ENCODE data around the gene TCF20. TPM values are rescaled to one million over a fixed set of nuclear protein-coding genes. Genes with fewer than 3 reads are reported as not detected.
A peak's percentile ranks its signal among the peaks of the same experiment; 100 is the strongest.

TCF20 gene
- total RNA-seq, 1 donor from 2014 or later = 20.3 TPM

DNA sequence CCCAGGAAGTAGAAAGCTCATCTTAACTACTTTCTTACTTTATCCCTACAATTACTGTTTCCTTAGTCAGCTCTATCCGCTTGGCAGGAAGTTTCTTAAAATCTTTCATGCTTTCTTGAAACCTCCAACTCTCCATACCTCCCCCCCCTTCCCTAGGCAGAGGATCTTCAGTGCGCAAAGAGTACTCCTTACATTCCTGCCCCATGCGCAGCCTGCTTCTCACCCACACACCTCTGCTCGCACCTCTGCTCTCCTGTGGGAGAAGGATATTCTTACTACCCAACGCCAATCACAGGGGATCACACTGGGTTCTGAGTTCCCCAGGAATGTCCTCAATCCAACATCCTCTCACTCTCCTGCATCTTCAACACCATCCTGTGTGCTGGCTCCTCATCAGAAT lies 12.3 kb downstream of the TCF20 start:
- DNase-seq = no peak

DNA sequence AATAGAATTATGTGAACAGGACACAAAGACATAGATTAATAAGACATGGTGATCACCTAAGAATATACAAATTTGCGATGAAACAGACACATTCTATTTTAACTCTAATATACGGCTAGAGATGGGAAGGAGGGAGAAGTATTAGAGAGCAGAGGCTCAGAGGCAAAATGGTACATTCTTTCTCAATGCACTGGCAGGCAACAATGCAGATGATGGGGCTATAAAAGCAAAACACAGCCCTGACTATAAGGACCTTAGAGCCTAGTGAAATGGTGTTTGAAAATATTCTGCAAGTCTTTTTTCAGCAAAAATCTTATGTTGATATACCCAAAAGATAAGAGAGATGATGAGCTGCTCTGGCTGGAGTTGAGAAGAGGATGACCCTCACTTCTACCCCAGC lies 13.1 kb downstream of the TCF20 start:
- DNase-seq = no peak

DNA sequence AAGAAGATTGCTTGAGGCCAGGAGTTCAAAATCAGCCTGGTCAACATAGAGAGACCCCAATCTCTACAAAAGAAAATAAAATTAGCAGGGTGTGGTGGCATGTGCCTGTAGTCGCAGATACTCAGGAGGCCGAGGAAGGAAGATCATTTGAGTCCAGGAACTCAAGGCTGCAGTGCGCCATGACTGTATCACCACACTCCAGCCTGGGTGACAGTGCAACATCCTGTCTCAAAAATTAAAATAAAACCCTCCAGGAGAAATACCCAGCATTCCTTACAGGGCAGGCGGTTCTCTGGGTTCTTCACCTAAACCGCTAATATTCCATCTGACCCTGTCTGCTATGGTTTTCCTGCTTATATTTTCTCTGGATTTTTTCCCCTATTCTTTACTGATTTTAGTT lies 13.5 kb downstream of the TCF20 start:
- no peak for DNase-seq

DNA sequence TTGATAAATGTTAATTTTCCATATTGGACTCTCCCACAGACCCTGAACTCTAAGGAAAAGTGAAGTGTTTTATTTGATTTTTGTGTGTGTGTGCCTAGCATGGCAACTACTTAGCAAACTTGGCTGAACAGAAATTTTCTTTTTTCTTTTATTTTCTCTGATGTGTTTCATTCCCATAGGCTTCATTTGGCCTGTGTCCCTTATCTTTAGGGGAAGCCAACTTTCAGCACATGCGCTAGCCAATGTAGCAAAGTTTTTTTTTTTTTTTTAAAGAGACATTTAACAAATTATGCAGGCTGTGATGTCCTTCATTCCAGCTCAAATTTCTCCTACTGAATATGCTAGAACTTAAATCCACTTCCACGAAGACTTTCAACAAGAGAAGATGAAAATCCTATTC lies 14.2 kb downstream of the TCF20 start:
- DNase-seq = no peak

DNA sequence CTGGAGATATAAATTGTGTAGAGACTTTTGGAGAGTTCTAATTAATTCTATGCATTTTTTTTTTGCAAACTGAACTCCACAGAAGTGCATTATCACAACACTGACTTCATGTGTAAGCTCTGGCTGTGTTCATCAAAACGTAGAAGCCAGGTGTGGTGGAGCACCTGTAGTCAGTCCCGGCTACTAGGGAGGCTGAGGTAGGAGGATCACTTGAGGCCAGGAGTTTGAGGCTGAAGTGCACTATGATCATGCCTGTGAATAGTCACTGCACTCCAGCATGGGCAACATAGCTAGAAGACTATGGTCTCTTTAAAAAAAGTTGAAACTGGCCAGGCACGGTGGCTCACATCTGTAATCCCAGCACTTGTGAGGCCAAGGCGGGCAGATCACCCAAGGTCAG lies 20.6 kb downstream of the TCF20 start:
- DNase-seq = no peak

DNA sequence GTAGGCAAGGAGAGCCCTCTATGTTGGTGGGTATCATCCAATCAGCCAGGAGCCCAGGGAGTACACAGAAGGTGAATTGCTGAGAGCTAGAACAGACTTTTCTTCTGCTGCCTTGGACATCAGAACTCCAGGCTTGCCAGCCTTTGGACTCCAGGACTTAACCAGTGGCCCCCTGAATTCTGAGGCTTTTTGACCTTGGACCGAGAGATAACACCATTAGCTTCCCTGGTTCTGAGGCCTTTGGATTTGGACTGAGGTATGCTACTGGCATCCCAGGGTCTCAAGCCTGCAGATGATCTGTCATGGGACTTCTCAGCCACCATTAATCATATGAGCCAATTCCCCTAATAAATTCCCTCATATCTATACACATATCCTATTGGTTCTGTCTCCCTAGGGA lies 21.5 kb downstream of the TCF20 start:
- DNase-seq = no peak

DNA sequence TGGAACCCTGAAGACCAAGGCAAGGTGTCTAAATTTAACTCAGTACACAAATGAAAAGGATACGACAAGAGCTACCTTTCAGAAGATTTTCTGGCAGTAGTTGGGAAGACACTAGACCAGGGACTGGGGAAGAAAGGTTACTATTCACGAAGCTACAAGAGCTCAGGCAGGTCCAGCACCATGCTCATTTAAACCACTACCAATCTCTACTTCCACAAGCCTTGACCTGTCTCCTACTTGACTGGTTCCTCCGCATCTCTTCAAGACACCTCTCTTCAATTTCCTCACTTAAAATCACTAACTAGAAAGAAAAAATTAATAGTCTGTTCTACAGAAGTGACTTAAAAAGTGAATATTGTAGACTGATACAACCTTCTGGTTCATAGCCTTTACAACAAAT lies 22.9 kb downstream of the TCF20 start:
- DNase-seq = no peak

DNA sequence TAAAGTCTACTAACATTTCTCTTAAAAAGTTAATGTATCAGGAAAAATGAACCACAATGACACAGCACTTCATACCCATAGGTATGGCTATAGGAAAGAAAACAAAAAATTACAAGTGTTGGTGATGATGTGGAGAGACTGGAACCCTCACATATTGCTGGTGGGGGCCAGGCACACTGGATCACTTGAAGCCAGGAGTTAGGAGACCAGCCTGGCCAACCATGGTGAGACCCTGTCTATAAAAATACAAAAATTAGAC lies 26.7 kb downstream of the TCF20 start:
- no peak for DNase-seq

DNA sequence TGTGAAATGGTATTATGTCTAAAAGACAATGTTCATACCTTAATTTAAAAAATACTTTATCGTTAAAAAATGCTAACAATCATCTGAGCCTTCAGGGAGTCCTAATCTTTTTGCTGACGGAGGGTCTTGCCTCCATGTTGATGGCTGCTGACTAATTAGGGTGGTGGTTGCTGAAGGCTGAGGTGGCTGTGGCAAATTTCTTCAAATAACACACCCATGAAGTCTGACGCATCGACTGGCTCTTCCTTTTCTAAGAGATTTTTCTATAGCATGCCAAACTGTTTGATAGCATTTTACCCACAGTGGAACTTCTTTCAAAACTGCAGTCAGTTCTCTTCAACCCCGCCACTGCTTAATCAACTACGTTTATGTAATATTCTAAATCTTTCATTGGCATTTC lies 33.6 kb downstream of the TCF20 start:
- no peak for DNase-seq

DNA sequence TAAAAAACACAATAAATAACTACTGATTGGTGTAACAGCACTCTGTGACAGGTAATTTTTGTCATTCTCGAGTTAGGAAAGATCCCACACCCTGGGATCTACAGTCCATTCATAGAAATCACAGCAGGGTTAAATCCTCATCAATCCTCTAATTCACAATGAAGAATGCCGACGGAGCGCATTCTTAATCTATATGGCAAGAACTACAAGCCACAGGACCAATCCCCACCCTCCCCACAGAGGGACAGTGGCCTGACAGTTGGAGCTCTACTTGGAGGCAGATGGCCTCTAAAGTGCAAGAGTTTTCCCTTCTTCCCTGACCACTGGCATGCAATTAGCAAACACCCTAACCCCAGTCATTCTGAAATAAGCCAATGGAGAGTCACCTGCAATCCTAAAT lies 34.2 kb downstream of the TCF20 start:
- no peak for DNase-seq

DNA sequence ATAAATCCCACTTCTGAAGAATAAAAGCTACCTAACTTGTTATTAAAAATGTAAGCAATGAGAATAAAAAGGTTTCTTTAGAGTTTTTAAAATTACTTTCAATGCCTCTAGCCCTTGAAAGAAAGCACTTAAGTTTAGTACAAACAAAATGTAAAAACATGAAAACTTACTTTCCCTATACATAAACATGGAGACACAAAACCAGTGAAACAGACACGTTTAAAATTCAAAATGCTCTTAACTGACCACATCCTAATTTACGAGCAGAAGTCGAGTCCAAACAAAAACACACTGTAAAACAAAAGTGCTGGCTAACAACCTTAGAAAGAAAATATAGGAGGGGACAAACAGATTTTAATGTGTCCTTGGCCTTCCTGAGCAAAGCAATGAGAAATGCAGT lies 36.6 kb downstream of the TCF20 start:
- DNase-seq = no peak

DNA sequence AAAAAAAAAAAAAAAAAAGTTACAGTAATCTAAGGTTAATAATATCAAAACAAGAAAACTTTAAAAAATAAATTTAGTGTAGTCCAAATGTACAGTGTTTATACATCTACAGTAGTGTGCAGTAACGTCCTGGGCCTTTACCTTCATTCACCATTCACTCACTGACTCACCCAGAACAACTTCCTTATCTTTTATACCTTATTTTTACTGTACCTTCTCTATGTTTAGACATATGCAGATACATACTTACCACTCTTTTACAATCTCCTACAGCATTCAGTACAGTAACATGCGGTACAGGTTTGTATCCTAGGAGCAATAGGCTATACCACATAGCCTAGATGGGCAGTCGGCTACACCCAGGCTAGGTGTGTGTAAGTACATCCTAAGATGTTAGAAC lies 38.5 kb downstream of the TCF20 start:
- no peak for DNase-seq

DNA sequence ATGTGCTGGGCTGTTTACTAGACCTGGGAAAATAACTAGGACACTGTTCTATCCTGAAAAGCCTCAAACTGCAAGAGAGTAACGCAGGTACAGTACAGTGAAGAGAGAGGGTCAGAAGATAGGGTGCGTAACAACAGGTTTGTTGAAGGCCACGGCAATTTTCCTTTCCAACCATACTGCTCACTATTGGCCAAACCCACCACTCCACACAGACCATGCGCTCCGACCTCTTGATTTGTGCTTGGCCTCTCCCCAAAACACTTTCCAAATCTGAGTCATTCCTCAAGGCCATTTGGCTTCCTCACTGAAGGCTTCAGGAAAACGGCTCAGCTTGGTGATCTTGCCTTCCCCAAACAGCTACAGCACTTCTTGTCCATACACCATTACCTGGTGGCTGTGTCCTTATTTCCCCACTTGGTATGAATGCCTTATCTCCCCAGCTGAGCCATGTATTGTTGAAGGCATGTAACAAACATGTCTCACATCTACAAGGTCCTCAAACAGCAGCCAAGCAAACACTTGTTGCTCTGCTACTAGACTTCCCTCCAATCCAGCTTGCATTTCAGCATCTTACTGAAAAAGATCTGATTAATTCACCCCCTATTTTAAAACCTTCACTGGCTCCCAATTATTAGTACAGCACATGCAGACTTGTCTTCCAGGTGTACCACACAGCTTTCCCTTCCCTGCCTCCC lies 40.9 kb downstream of the TCF20 start:
- DNase-seq = peak; percentile 62

DNA sequence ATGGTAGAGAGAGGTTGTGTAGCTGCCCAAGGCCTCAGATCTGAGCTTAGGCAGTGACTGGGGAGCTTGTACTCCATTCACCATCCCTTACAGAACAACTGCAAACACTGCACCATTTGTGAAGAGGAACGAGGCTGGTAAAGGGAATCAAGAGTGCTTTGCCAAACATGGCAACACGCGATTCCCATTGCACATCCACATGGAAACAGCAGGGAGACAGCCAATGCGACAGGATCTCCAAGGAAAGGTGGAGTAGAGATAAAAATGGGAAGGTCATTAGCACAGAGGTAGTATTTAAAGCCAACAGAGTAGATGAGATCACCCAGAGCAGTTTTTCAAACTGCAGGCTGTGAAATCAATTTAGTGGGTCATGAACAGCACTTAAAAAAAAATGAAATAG lies 42.0 kb downstream of the TCF20 start:
- DNase-seq = peak; percentile 16

DNA sequence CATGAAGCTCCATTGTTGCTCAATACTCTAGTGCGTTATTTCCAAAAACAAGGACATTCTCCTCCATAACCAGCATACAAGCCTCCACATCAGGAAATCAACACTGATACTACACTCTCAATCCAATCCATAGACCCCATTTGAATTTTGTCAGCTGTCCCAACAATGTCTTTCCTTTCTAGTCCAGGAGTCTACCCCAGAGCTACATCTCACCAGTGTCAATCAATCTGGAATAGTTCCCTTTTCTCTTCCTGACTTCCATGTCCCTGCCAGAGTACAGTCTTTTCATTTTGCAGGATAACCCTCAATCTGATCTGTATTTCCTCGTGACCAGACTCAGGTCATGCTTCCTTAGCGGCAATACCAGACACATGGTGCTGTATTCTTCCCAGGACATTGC lies 43.0 kb downstream of the TCF20 start:
- no peak for DNase-seq

DNA sequence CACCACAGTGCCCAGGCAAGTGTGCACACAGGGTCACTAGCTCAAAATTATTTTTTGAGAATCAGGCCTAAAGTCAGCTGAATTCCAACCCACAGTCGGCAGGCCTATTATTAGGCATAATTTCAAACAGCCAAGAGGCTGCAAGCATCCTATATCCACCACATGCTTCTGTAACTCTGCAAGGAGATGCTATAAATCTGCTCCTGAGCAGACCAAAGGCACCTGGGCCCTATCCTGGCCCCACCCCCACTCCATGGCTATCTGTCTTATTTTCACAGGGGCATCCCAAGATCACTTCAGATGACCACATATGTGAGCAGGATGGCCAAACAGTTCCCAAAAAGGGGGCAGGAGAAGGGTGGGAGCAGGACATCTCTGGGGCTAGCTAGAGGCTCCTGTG lies 44.6 kb downstream of the TCF20 start:
- no peak for DNase-seq

DNA sequence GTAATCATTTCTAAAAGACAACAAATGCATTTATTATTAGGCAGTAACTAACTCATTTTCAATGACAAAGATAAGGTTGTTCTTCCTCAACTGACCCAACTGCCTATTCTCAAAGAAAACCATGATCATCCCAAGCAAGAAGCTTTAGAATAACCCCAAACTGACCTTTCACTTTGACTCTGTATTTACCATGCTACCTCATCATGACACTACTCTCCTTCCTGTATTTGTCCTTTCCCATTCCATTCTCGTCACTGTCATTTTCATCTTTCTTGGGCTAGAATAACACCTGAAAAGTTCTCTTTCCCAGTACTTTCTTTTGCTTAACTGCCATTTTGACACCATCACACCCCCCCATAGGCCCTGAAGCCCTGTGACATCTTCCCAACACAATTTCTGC lies 48.3 kb downstream of the TCF20 start:
- no peak for DNase-seq

Other genes with a start within 250 kb of the TCF20 start
- 27.1 TPM for gene NAGA, start 199.8 kb downstream of the TCF20 start, total RNA-seq
- gene PHETA2, start 196.4 kb downstream of the TCF20 start, total RNA-seq = 18.6 TPM
- gene SMDT1, start 191.0 kb downstream of the TCF20 start, total RNA-seq = 31.1 TPM
- 68.3 TPM for gene NDUFA6, start 179.9 kb downstream of the TCF20 start, total RNA-seq
- gene CYP2D6, start 139.8 kb downstream of the TCF20 start, total RNA-seq = 0.41 TPM
- 0.72 TPM for gene NFAM1, start 161.8 kb upstream of the TCF20 start, total RNA-seq
- gene RRP7A, start 249.1 kb upstream of the TCF20 start, total RNA-seq = 21.0 TPM

Data from tongue (tissue), 2 donors.